Panc1 (cell line): ENCODE measurements around the gene ZSCAN31. TPM values are rescaled to one million over a fixed set of nuclear protein-coding genes. Genes with fewer than 3 reads are reported as not detected.

Experiments
- ATAC-seq: fragments of 200-7000 bp; cut with Tn5 transposase; 2 replicates; pipeline ENCODE4 v1.9.1; 2020; ENCODE audit warnings: mild to moderate bottlenecking, moderate library complexity
- BruUV-seq: library from RNA; stranded (reverse); fragments of 400-500 nt; replicated peaks from 2 replicates; lab custom pipeline; 2021; lab: Mats Ljungman, UMichigan
- CTCF ChIA-PET: fragments of 300-600 bp; sonication (Branson Sonifier 250); formaldehyde crosslinking; loops from one replicate; lab custom pipeline; 2022; ENCODE audit warnings: antibody characterized with exemption; lab: Charles Lee
- POLR2A ChIA-PET: fragments of 300-600 bp; sonication (Branson Sonifier 250); formaldehyde crosslinking; loops from one replicate; lab custom pipeline; 2022; ENCODE audit warnings: antibody characterized with exemption; lab: Charles Lee
- DNase-seq: peaks from one replicate; pipeline ENCODE4 v3.0.0-alpha.2; 2010; ENCODE audit warnings: low read depth, low spot score
- H3K27ac ChIP-seq: 2 replicates; pipeline ENCODE4 v1.5.1; 2011; ENCODE audit warnings: mild to moderate bottlenecking, low read length, inconsistent platforms
- H3K27me3 ChIP-seq: fragments of 200-500 bp; sonication (Bioruptor generic); 2 replicates; pipeline ENCODE4 v1.6.0; 2014; ENCODE audit warnings: low read length, inconsistent platforms; ENCODE audit not compliant: control insufficient read depth, insufficient read depth
- H3K36me3 ChIP-seq: fragments of 200-500 bp; sonication (Bioruptor generic); 2 replicates; pipeline ENCODE4 v1.5.1; 2014; ENCODE audit warnings: inconsistent platforms, mild to moderate bottlenecking, low read length, moderate library complexity; ENCODE audit not compliant: control insufficient read depth, insufficient read depth
- H3K4me1 ChIP-seq: 2 replicates; pipeline ENCODE4 v1.5.1; 2011; ENCODE audit warnings: inconsistent platforms, mild to moderate bottlenecking, low read length, moderate library complexity; ENCODE audit not compliant: control insufficient read depth, insufficient read depth
- H3K4me3 ChIP-seq, 2 experiments: 2 replicates each; pipeline ENCODE4 v1.5.1; 2011 to 2012; ENCODE audit warnings: low read depth in 2 of 2, low read length in 2 of 2, mild to moderate bottlenecking in 2 of 2, inconsistent platforms in 1 of 2, moderate library complexity in 1 of 2
- H3K9me3 ChIP-seq: fragments of 200-500 bp; sonication (Bioruptor generic); 2 replicates; pipeline ENCODE4 v1.5.1; 2014; ENCODE audit warnings: low read depth, mild to moderate bottlenecking, inconsistent platforms, low read length, moderate library complexity; ENCODE audit not compliant: control insufficient read depth, insufficient read depth
- POLR2AphosphoS5 ChIP-seq: IDR thresholded peaks from 2 replicates; pipeline ENCODE4 v1.6.1; 2012; ENCODE audit warnings: mild to moderate bottlenecking, low read depth, low read length, moderate library complexity
- SIN3A ChIP-seq: IDR thresholded peaks from 2 replicates; pipeline ENCODE4 v1.6.1; 2012; ENCODE audit warnings: low read depth, mild to moderate bottlenecking, low read length, moderate library complexity, borderline replicate concordance; ENCODE audit not compliant: insufficient read depth
- TCF7L2 ChIP-seq: IDR thresholded peaks from 2 replicates; pipeline ENCODE4 v1.6.1; 2011; ENCODE audit warnings: mild to moderate bottlenecking, low read depth, low read length, inconsistent platforms
- in situ Hi-C: cut with HindIII; loops from 2 replicates; pipeline ENCODE4 v1.10.0; 2016; ENCODE audit warnings: low sequenced_read_pairs, low pct_unique_long_range_greater_than_20kb
- intact Hi-C: fragments of 100-400 bp; cut with micrococcal nuclease; formaldehyde crosslinking; loops from one replicate; pipeline ENCODE4 v1.10.0; 2022; ENCODE audit not compliant: unreplicated experiment
- total RNA-seq: library from RNA; stranded (reverse); gene quantifications from one replicate; pipeline ENCODE4 v1.2.1, GENCODE V29; 2021; ENCODE audit not compliant: unreplicated experiment
- TF ChIP-seq, protein P1 (sequence below), 2 experiments: IDR thresholded peaks; 2 replicates each; pipeline ENCODE4 v1.6.1; 2011 to 2012; ENCODE audit warnings: low read depth in 2 of 2, control low read depth in 1 of 2, low read length in 1 of 2, mild to moderate bottlenecking in 1 of 2, moderate library complexity in 1 of 2; ENCODE audit not compliant: insufficient read depth in 1 of 2
- TF ChIP-seq, protein P2 (sequence below): fragments of 450-650 bp; IDR thresholded peaks from 2 replicates; pipeline ENCODE4 v1.5.1; 2017; ENCODE audit warnings: mild to moderate bottlenecking

ZSCAN31 gene
- total RNA-seq, 1 experiment from 2014 or later: 10.4 TPM

GRCh38 chr6:28340310-28341095 lies 4.6 kb upstream of the ZSCAN31 start:
- Histone ChIP-seq H3K27ac (no peak overlapping the region), H3K9me3 (no peaks in the 10 kb centered on the region), H3K36me3 (no peaks in the 10 kb centered on the region; the same call in 1 of the 2 replicates), H3K4me3 (no peak overlapping the region), H3K27me3 (no peaks in the 10 kb centered on the region), H3K4me1 (peaks cover 12% of the 10 kb centered on the region)
- ChIA-PET CTCF (no interaction called here), POLR2A (interaction anchor here (0.5 kb wide), 1 partner anchor 313 kb away, joined by 3 read pairs; no protein-coding TSS in a partner anchor)
- DNase-seq (no peak), ATAC-seq (no peak)
- TF ChIP-seq TCF7L2 (no peak), SIN3A (no peak), POLR2AphosphoS5 (no peak)
- TF ChIP-seq, protein P1, sequence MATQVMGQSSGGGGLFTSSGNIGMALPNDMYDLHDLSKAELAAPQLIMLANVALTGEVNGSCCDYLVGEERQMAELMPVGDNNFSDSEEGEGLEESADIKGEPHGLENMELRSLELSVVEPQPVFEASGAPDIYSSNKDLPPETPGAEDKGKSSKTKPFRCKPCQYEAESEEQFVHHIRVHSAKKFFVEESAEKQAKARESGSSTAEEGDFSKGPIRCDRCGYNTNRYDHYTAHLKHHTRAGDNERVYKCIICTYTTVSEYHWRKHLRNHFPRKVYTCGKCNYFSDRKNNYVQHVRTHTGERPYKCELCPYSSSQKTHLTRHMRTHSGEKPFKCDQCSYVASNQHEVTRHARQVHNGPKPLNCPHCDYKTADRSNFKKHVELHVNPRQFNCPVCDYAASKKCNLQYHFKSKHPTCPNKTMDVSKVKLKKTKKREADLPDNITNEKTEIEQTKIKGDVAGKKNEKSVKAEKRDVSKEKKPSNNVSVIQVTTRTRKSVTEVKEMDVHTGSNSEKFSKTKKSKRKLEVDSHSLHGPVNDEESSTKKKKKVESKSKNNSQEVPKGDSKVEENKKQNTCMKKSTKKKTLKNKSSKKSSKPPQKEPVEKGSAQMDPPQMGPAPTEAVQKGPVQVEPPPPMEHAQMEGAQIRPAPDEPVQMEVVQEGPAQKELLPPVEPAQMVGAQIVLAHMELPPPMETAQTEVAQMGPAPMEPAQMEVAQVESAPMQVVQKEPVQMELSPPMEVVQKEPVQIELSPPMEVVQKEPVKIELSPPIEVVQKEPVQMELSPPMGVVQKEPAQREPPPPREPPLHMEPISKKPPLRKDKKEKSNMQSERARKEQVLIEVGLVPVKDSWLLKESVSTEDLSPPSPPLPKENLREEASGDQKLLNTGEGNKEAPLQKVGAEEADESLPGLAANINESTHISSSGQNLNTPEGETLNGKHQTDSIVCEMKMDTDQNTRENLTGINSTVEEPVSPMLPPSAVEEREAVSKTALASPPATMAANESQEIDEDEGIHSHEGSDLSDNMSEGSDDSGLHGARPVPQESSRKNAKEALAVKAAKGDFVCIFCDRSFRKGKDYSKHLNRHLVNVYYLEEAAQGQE (IDR thresholded peaks at IDR 0.05; ENCODE audit: insufficient read depth in 1 of 2, low read depth in 2 of 2, low read length in 1 of 2): no peak
- TF ChIP-seq, protein P2, sequence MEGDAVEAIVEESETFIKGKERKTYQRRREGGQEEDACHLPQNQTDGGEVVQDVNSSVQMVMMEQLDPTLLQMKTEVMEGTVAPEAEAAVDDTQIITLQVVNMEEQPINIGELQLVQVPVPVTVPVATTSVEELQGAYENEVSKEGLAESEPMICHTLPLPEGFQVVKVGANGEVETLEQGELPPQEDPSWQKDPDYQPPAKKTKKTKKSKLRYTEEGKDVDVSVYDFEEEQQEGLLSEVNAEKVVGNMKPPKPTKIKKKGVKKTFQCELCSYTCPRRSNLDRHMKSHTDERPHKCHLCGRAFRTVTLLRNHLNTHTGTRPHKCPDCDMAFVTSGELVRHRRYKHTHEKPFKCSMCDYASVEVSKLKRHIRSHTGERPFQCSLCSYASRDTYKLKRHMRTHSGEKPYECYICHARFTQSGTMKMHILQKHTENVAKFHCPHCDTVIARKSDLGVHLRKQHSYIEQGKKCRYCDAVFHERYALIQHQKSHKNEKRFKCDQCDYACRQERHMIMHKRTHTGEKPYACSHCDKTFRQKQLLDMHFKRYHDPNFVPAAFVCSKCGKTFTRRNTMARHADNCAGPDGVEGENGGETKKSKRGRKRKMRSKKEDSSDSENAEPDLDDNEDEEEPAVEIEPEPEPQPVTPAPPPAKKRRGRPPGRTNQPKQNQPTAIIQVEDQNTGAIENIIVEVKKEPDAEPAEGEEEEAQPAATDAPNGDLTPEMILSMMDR: no peak
- no TSS peak for BruUV-seq
- intact Hi-C loops (no loop called here), in situ Hi-C loops (no loop called here)

GRCh38 chr6:28337121-28337520 lies 1.2 kb upstream of the ZSCAN31 start:
- H3K27ac ChIP-seq: peak overlapping the region; percentile 95
- in situ Hi-C loops: no loop called here
- DNase-seq: no peak
- H3K9me3 ChIP-seq: no peaks in the 10 kb centered on the region
- ATAC-seq: no peak
- ChIA-PET CTCF (no interaction called here), POLR2A (no interaction called here)
- BruUV-seq: no TSS peak
- no peaks in the 10 kb centered on the region; the same call in 1 of the 2 replicates for H3K36me3 ChIP-seq
- peaks cover 23% of the 10 kb centered on the region for H3K4me1 ChIP-seq
- TF ChIP-seq, protein P1 (IDR thresholded peaks at IDR 0.05; ENCODE audit: insufficient read depth in 1 of 2, low read depth in 2 of 2, low read length in 1 of 2): no peak
- TF ChIP-seq, protein P2: no peak
- no peak for TF ChIP-seq TCF7L2
- TF ChIP-seq SIN3A: no peak
- no peak for TF ChIP-seq POLR2AphosphoS5
- intact Hi-C loops: loop anchor here (5.0 kb wide), 1 partner anchor 115 kb away; no protein-coding TSS in a partner anchor
- peak overlapping the region; percentile 85 to 86 for H3K4me3 ChIP-seq
- no peaks in the 10 kb centered on the region for H3K27me3 ChIP-seq
